ENCODE data around the gene FEM1C.

DNA sequence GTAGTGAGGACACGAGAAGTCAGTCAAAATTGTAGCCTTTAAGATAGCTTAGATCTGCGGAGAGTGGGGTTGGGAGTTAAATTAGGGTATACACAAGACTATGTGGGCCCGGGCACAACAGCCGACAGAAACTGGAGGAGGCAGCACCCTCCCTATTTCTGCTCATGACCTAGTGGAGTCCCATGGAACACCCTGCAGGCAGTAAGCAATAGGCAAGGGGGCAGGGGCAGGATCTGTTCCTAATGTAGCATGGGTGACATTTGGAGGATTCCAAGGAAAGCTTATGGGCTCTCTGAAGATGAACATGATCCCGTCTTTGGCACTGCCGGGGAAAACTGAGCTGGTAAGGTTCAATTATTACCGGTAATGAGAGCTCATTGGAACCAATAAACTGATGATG lies 67.0 kb downstream of the FEM1C start:
- TF ChIP-seq EZH2 (IDR thresholded peaks at IDR 0.05; ENCODE audit: insufficient read depth, poor library complexity, severe bottlenecking) (no peak), EZH2phosphoT487 (IDR thresholded peaks at IDR 0.05; ENCODE audit: insufficient read depth, low read depth) (no peak)

Data from GM23248 (cell line).